B cell (primary cell): ENCODE data around the gene HEG1. TPM values are rescaled to one million over a fixed set of nuclear protein-coding genes. Genes with fewer than 3 reads are reported as not detected.

Experiments used
- ATAC-seq: fragments of 200-7000 bp; cut with Tn5 transposase; one replicate; pipeline ENCODE4 v1.10.0; 2021; ENCODE audit warnings: low read depth, mild to moderate bottlenecking, moderate number of reproducible peaks, moderate library complexity
- CTCF ChIA-PET: fragments of 350-600 bp; sonication (Branson Sonifier 250); formaldehyde crosslinking; loops from one replicate; lab custom pipeline; 2021; ENCODE audit warnings: antibody characterized with exemption, inconsistent platforms; lab: Charles Lee
- POLR2A ChIA-PET: fragments of 350-600 bp; sonication (Branson Sonifier 250); formaldehyde crosslinking; loops from one replicate; lab custom pipeline; 2021; ENCODE audit warnings: antibody characterized with exemption; lab: Charles Lee
- DNase-seq: peaks from one replicate; pipeline ENCODE4 v3.0.0; 2013
- H2AFZ ChIP-seq: 2 replicates; pipeline ENCODE4 v1.6.1; 2012; ENCODE audit warnings: mild to moderate bottlenecking, low read depth, low read length; ENCODE audit not compliant: insufficient read depth, poor library complexity, severe bottlenecking
- H3K27ac ChIP-seq, 2 donors: 1 replicate in 1 of 2; 2 replicates in 1 of 2; pipeline ENCODE4 v1.5.1; 2012 to 2013; ENCODE audit warnings: low read length in 2 of 2, mild to moderate bottlenecking in 2 of 2, moderate library complexity in 1 of 2
- H3K27me3 ChIP-seq, 4 experiments: fragments of 200-600 bp in 1 of 4; sonication (generic) in 1 of 4; replicated peaks in 1 of 4; 1 replicate in 2 of 4; 2 replicates in 2 of 4; pipeline versions ENCODE4 v1.6.1 to v1.7.0; 2013 to 2016; ENCODE audit warnings: low read length in 3 of 4, mild to moderate bottlenecking in 2 of 4, mixed read lengths in 1 of 4, moderate library complexity in 1 of 4; ENCODE audit not compliant: insufficient read depth in 4 of 4, control insufficient read depth in 3 of 4; ENCODE audit errors: control extremely low read depth in 1 of 4
- H3K36me3 ChIP-seq, 2 experiments: replicated peaks in 1 of 2; 1 replicate in 1 of 2; 2 replicates in 1 of 2; pipeline versions ENCODE4 v1.6.1 to v1.7.1; 2013; ENCODE audit warnings: low read length in 1 of 2; ENCODE audit not compliant: insufficient read depth in 2 of 2, control insufficient read depth in 1 of 2; ENCODE audit errors: control extremely low read depth in 1 of 2, extremely low read depth in 1 of 2
- H3K4me1 ChIP-seq, 2 donors: fragments of 200-600 bp in 1 of 2; sonication (generic) in 1 of 2; 1 replicate in 1 of 2; 2 replicates in 1 of 2; pipeline versions ENCODE4 v1.5.1 to v1.6.1; 2013 to 2017; ENCODE audit warnings: low read length in 2 of 2; ENCODE audit not compliant: control insufficient read depth in 2 of 2, insufficient read depth in 2 of 2
- H3K4me2 ChIP-seq: replicated peaks from 2 replicates; pipeline ENCODE3; 2012; ENCODE audit warnings: mild to moderate bottlenecking, low read depth, low read length; ENCODE audit not compliant: poor library complexity, severe bottlenecking
- H3K4me3 ChIP-seq, 5 experiments: fragments of 200-600 bp in 1 of 5; sonication (generic) in 1 of 5; 1 replicate in 3 of 5; 2 replicates in 2 of 5; pipeline versions ENCODE4 v1.5.1 to v1.7.0; 2011 to 2016; ENCODE audit warnings: low read length in 4 of 5, mild to moderate bottlenecking in 4 of 5, low read depth in 2 of 5, control low read depth in 1 of 5, moderate library complexity in 1 of 5; ENCODE audit not compliant: insufficient read depth in 1 of 5; ENCODE audit errors: control extremely low read depth in 1 of 5, extremely low read depth in 1 of 5
- H3K79me2 ChIP-seq: fragments of 200-600 bp; sonication (generic); one replicate; pipeline ENCODE4 v1.6.0; 2016; ENCODE audit warnings: low read length; ENCODE audit not compliant: control insufficient read depth, insufficient read depth
- H3K9ac ChIP-seq: fragments of 200-600 bp; sonication (generic); 2 replicates; pipeline ENCODE4 v1.6.1; 2017; ENCODE audit warnings: mild to moderate bottlenecking, low read length, moderate library complexity
- H3K9me3 ChIP-seq, 3 donors: one replicate each; pipeline versions ENCODE4 v1.6.1 to v1.7.1; 2013; ENCODE audit warnings: low read length in 2 of 3; ENCODE audit not compliant: control insufficient read depth in 2 of 3, insufficient read depth in 1 of 3; ENCODE audit errors: control extremely low read depth in 1 of 3
- H4K20me1 ChIP-seq: 2 replicates; pipeline ENCODE4 v1.6.0; 2012; ENCODE audit warnings: mild to moderate bottlenecking, low read length; ENCODE audit not compliant: insufficient read depth, control insufficient read depth, poor library complexity, severe bottlenecking
- H3K27ac Mint-ChIP-seq: one replicate; pipeline ENCODE4 v1.8.0; 2021; ENCODE audit warnings: mixed read lengths
- H3K27me3 Mint-ChIP-seq: one replicate; pipeline ENCODE4 v1.8.0; 2021; ENCODE audit warnings: mixed read lengths
- H3K4me1 Mint-ChIP-seq: one replicate; pipeline ENCODE4 v1.8.0; 2021; ENCODE audit warnings: mixed read lengths
- H3K4me3 Mint-ChIP-seq: one replicate; pipeline ENCODE4 v1.8.0; 2021; ENCODE audit warnings: mixed read lengths
- H3K9me3 Mint-ChIP-seq: one replicate; pipeline ENCODE4 v1.8.0; 2022; ENCODE audit warnings: mixed read lengths; ENCODE audit not compliant: insufficient read depth
- EZH2 ChIP-seq: IDR thresholded peaks from 2 replicates; pipeline ENCODE4 v1.6.1; 2012; ENCODE audit warnings: borderline replicate concordance, low read depth, mild to moderate bottlenecking, moderate library complexity, low read length; ENCODE audit not compliant: insufficient read depth, poor library complexity, severe bottlenecking
- WGBS: methylation state at CpG from one replicate; pipeline ENCODE4 v1.1.5; 2013; ENCODE audit warnings: missing lambda C conversion rate; ENCODE audit not compliant: insufficient coverage; 5-methylcytosine and 5-hydroxymethylcytosine counted together
- intact Hi-C: fragments of 100-400 bp; cut with micrococcal nuclease; formaldehyde crosslinking; loops from one replicate; pipeline ENCODE4 v1.10.0; 2022
- polyA plus RNA-seq: library from polyadenylated mRNA; depleted of rRNA; stranded (reverse); fragments of >200 nt; gene quantifications from 2 replicates; pipeline ENCODE4 v1.2.3, GENCODE V29; 2012
- total RNA-seq, 2 donors: library from RNA; stranded (reverse); fragments of 120-200 nt in 1 of 2; gene quantifications; 1 replicate in 1 of 2; 2 replicates in 1 of 2; pipeline versions ENCODE4 v1.2.3 to v1.2.4, GENCODE V29; 2013 to 2022
- TF ChIP-seq, protein P1 (sequence below): fragments of 200-600 bp; IDR thresholded peaks from one replicate; pipeline ENCODE4 v1.8.0; 2022; ENCODE audit warnings: antibody characterized with exemption, mild to moderate bottlenecking

HEG1 gene
- total and polyA plus RNA-seq, 2 donors (not counting 1 experiment from before 2014, with no cell fraction given): 5.1 to 9.2 TPM

DNA sequence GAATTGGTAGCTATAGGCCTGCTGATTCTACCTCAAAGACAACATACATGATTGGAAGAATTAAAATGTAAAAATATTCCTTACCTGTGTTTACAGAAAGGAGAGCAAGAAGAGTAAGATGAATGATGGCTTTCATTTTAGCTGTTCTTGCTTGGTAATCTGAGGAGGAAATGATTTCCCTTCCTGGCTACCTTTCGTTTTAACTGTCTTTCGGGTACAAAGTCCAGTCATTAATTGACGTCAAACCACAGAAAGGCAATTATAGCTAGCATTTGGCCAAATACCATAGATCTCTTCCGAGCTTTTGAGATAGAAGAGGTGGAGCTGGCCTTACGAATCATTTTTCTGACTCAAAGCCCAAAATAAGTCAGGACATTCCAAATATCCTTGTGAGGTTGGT, 121.2 kb downstream of the HEG1 start, which contains the start of gene MUC13:
MUC13 (minus strand) TSS at position 175 of the 400 bp plus-strand sequence; CDS start at position 136, 39 bp downstream.
- Histone ChIP-seq H3K9ac (no peak within 1 kb of the TSS), H3K27ac (no peak within 1 kb of the TSS), H3K9me3 (peaks cover 0 to 3% (median 2%) of the 10 kb centered on the region in 3 donors), H4K20me1 (no peaks in the 10 kb centered on the region), H3K4me3 (no peak within 1 kb of the TSS), H3K4me1 (no peaks in the 10 kb centered on the region), H3K27me3 (peaks cover 0 to 2% (median 0%) of the 10 kb centered on the region in 4 experiments), H3K79me2 (no peaks in the 10 kb centered on the region), H2AFZ (no peak within 1 kb of the TSS), H3K36me3 (no peaks in the 10 kb centered on the region), H3K4me2 (no peak within 1 kb of the TSS)
- CTCF ChIA-PET: interaction anchor here (0.6 to 2.4 kb wide), 4 partner anchors 10 to 639 kb away, joined by 3 to 9 read pairs (median 4); no protein-coding TSS in a partner anchor
- no peak for TF ChIP-seq EZH2
- TF ChIP-seq, protein P1, sequence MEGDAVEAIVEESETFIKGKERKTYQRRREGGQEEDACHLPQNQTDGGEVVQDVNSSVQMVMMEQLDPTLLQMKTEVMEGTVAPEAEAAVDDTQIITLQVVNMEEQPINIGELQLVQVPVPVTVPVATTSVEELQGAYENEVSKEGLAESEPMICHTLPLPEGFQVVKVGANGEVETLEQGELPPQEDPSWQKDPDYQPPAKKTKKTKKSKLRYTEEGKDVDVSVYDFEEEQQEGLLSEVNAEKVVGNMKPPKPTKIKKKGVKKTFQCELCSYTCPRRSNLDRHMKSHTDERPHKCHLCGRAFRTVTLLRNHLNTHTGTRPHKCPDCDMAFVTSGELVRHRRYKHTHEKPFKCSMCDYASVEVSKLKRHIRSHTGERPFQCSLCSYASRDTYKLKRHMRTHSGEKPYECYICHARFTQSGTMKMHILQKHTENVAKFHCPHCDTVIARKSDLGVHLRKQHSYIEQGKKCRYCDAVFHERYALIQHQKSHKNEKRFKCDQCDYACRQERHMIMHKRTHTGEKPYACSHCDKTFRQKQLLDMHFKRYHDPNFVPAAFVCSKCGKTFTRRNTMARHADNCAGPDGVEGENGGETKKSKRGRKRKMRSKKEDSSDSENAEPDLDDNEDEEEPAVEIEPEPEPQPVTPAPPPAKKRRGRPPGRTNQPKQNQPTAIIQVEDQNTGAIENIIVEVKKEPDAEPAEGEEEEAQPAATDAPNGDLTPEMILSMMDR: no peak
- POLR2A ChIA-PET: no interaction called here
- Mint-ChIP-seq H3K4me1 (no peaks in the 10 kb centered on the region), H3K4me3 (no peak within 1 kb of the TSS), H3K27me3 (peaks cover 14% of the 10 kb centered on the region), H3K27ac (no peak within 1 kb of the TSS), H3K9me3 (no peaks in the 10 kb centered on the region)
- intact Hi-C loops: no loop called here
- DNase-seq (no peak), ATAC-seq (no peak)
- WGBS: 95% methylated on average over 4 of the region's 5 CpGs

DNA sequence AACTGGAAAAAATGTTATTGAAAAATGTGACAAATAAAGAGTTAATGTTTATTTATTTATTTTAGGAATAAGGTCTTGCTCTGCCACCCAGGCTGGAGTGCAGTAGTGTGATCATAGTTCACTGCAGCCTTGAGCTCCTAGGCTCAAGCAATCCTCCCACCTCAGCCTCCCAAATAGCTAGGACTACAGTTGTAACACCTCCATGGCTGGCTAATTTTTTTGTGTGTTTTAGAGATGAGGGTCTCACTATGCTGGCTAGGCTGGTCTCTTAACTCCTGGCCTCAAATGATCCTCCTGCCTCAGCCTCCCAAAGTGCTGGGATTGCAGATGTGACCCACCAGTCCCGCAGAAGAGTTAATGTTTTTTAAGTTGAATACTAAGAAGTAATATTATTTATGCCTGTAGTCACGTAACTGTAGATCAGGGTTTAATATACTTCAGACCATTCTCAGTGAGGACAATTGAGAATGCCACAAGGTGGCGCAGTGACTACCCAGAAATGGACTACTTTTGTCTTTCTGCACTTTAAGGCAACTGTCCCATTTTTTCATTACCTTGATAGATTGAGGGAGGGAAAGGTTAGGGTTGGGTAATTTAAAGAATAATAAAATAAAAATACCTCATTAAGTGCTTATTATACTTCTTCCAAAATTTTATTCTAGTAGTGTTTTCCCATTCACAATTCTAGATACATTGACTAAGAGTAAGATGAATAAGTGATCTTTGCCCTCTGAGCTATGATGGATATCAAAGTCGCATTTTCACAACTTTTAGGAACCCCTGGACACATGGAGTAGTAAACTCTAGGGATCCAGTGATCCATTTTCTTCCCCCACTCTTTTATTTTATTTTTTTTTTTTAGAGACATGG, 127.2 kb downstream of the HEG1 start:
- Histone ChIP-seq H3K27ac (no peak overlapping the region), H3K4me3 (no peak overlapping the region), H3K4me1 (no peaks in the 10 kb centered on the region), H3K79me2 (no peaks in the 10 kb centered on the region), H3K9ac (no peak overlapping the region), H2AFZ (no peak overlapping the region), H3K27me3 (peaks cover 0 to 4% (median 2%) of the 10 kb centered on the region in 4 experiments), H3K4me2 (no peak overlapping the region), H3K9me3 (no peaks in the 10 kb centered on the region), H4K20me1 (no peaks in the 10 kb centered on the region), H3K36me3 (no peaks in the 10 kb centered on the region)
- H3K27ac Mint-ChIP-seq: no peak overlapping the region
- TF ChIP-seq EZH2: no peak
- TF ChIP-seq, protein P1: peak; percentile 80
- CTCF ChIA-PET: interaction anchor here (0.6 to 1.7 kb wide), 9 partner anchors 10 to 574 kb away, joined by 3 to 11 read pairs (median 4); no protein-coding TSS in a partner anchor
- peak; percentile 61 for DNase-seq
- H3K27me3 Mint-ChIP-seq: peaks cover 14% of the 10 kb centered on the region
- intact Hi-C loops: loop anchor here (1.0 to 5.0 kb wide), 3 partner anchors 214 to 657 kb away; no protein-coding TSS in a partner anchor
- H3K4me1 Mint-ChIP-seq: no peaks in the 10 kb centered on the region
- no peaks in the 10 kb centered on the region for H3K9me3 Mint-ChIP-seq
- no CpG with 5 or more reads among the region's 4 CpGs for WGBS
- POLR2A ChIA-PET: no interaction called here
- no peak for ATAC-seq
- no peak overlapping the region for H3K4me3 Mint-ChIP-seq
